Neuronal stem cell (in vitro differentiated cells): ENCODE results near the gene IL1A.
A peak's percentile ranks its signal among the peaks of the same experiment; 100 is the strongest.

Source experiments
- DNase-seq: peaks from one replicate; pipeline ENCODE4 v3.0.0-alpha.2; 2013; ENCODE audit warnings: low spot score
- H2AFZ ChIP-seq: one replicate; pipeline ENCODE4 v1.6.1; 2013; ENCODE audit warnings: mild to moderate bottlenecking, low read length, inconsistent platforms
- H2AK5ac ChIP-seq: 2 replicates; pipeline ENCODE4 v1.6.1; 2013; ENCODE audit warnings: low read depth, mild to moderate bottlenecking, inconsistent platforms, low read length, moderate library complexity, mixed read lengths
- H2BK120ac ChIP-seq: 2 replicates; pipeline ENCODE4 v1.6.1; 2013; ENCODE audit warnings: low read depth, mild to moderate bottlenecking, inconsistent platforms, low read length, moderate library complexity, mixed read lengths
- H2BK12ac ChIP-seq: one replicate; pipeline ENCODE4 v1.6.1; 2013; ENCODE audit warnings: low read length, inconsistent platforms
- H2BK15ac ChIP-seq: 2 replicates; pipeline ENCODE4 v1.6.1; 2013; ENCODE audit warnings: mild to moderate bottlenecking, low read length, inconsistent platforms, mixed read lengths
- H2BK5ac ChIP-seq: one replicate; pipeline ENCODE4 v1.6.1; 2013; ENCODE audit warnings: inconsistent platforms, mild to moderate bottlenecking, low read length, moderate library complexity
- H3K14ac ChIP-seq: one replicate; pipeline ENCODE4 v1.6.1; 2013; ENCODE audit warnings: low read length, inconsistent platforms
- H3K18ac ChIP-seq: 2 replicates; pipeline ENCODE4 v1.6.1; 2013; ENCODE audit warnings: low read length, inconsistent platforms
- H3K23ac ChIP-seq: 2 replicates; pipeline ENCODE4 v1.6.1; 2013; ENCODE audit warnings: low read depth, mild to moderate bottlenecking, mixed read lengths, low read length, inconsistent platforms; ENCODE audit not compliant: poor library complexity
- H3K27ac ChIP-seq: replicated peaks from 3 replicates; pipeline ENCODE4 v1.5.1; 2013; ENCODE audit warnings: low read length, inconsistent platforms
- H3K27me3 ChIP-seq, 3 experiments: 2 replicates each; pipeline ENCODE4 v1.6.1; 2013; ENCODE audit warnings: low read length in 3 of 3, mild to moderate bottlenecking in 2 of 3, inconsistent platforms in 1 of 3, low read depth in 1 of 3, mixed read lengths in 1 of 3, moderate library complexity in 1 of 3; ENCODE audit not compliant: control insufficient read depth in 3 of 3, insufficient read depth in 3 of 3
- H3K36me3 ChIP-seq, 2 donors: replicated peaks in 1 of 2; 2 replicates each; pipeline ENCODE4 v1.6.1; 2013; ENCODE audit warnings: low read length in 2 of 2; ENCODE audit not compliant: control insufficient read depth in 2 of 2, insufficient read depth in 2 of 2
- H3K4ac ChIP-seq: 2 replicates; pipeline ENCODE4 v1.6.1; 2013; ENCODE audit warnings: inconsistent platforms, mild to moderate bottlenecking, low read length, moderate library complexity
- H3K4me1 ChIP-seq, 2 donors: 1 replicate in 1 of 2; 2 replicates in 1 of 2; pipeline ENCODE4 v1.6.1; 2013; ENCODE audit warnings: low read length in 2 of 2, low read depth in 1 of 2; ENCODE audit not compliant: control insufficient read depth in 2 of 2, insufficient read depth in 1 of 2
- H3K4me2 ChIP-seq: one replicate; pipeline ENCODE4 v1.6.1; 2013; ENCODE audit warnings: mild to moderate bottlenecking, low read length, inconsistent platforms; ENCODE audit not compliant: insufficient read depth, poor library complexity, severe bottlenecking
- H3K4me3 ChIP-seq, 2 donors: 2 replicates each; pipeline ENCODE4 v1.5.1; 2013; ENCODE audit warnings: low read length in 2 of 2, mild to moderate bottlenecking in 2 of 2, inconsistent platforms in 1 of 2, moderate library complexity in 1 of 2
- H3K79me1 ChIP-seq: one replicate; pipeline ENCODE4 v1.6.1; 2013; ENCODE audit warnings: low read depth, mild to moderate bottlenecking, inconsistent platforms, low read length, moderate library complexity
- H3K9ac ChIP-seq: one replicate; pipeline ENCODE4 v1.6.1; 2013; ENCODE audit warnings: mild to moderate bottlenecking, low read depth, low read length, inconsistent platforms; ENCODE audit not compliant: poor library complexity
- H3K9me3 ChIP-seq, 2 donors: replicated peaks in 1 of 2; 2 replicates each; pipeline versions ENCODE3 to v1.6.1; 2013; ENCODE audit warnings: low read length in 2 of 2, mild to moderate bottlenecking in 2 of 2, inconsistent platforms in 1 of 2, low read depth in 1 of 2, mixed read lengths in 1 of 2, moderate library complexity in 1 of 2; ENCODE audit not compliant: control insufficient read depth in 2 of 2, insufficient read depth in 1 of 2
- H4K8ac ChIP-seq: one replicate; pipeline ENCODE4 v1.6.1; 2013; ENCODE audit warnings: low read depth, mild to moderate bottlenecking, inconsistent platforms, low read length, moderate library complexity
- H4K91ac ChIP-seq: one replicate; pipeline ENCODE4 v1.6.1; 2013; ENCODE audit warnings: low read length, low read depth, mild to moderate bottlenecking, inconsistent platforms; ENCODE audit not compliant: poor library complexity
- WGBS, 2 donors: extraction: QIAGEN DNeasy Blood & Tissue Kit; methylation state at CpG; one replicate each; pipeline ENCODE4 v1.1.7; 2013; ENCODE audit warnings: missing lambda C conversion rate in 2 of 2, mixed read lengths in 1 of 2; ENCODE audit not compliant: insufficient read length in 2 of 2, insufficient replicate concordance in 1 of 2; ENCODE audit errors: extremely low coverage in 2 of 2; 5-methylcytosine and 5-hydroxymethylcytosine counted together

Gene IL1A

GRCh38 chr2:112751451-112752197 lies 32.7 kb downstream of the IL1A start:
- Histone ChIP-seq H3K23ac (no peak overlapping the region), H3K18ac (no peak overlapping the region), H3K27me3 (no peaks in the 10 kb centered on the region), H3K4me2 (no peak overlapping the region), H2BK12ac (no peak overlapping the region), H4K91ac (no peak overlapping the region), H3K79me1 (peaks cover 4% of the 10 kb centered on the region), H3K9ac (no peak overlapping the region), H4K8ac (no peak overlapping the region), H3K14ac (no peak overlapping the region), H2BK5ac (no peak overlapping the region), H3K4me3 (no peak overlapping the region), H3K36me3 (peaks cover 29 to 96% of the 10 kb centered on the region in 2 donors), H3K4ac (no peak overlapping the region), H2AK5ac (no peak overlapping the region), H2BK15ac (no peak overlapping the region), H2BK120ac (no peak overlapping the region), H3K27ac (no peak overlapping the region), H3K9me3 (no peaks in the 10 kb centered on the region), H2AFZ (no peak overlapping the region), H3K4me1 (no peaks in the 10 kb centered on the region)
- DNase-seq, result no peak

- Histone ChIP-seq H3K79me1 (peaks cover 4% of the 10 kb centered on the region), H2BK120ac (no peak overlapping the region), H2AFZ (no peak overlapping the region), H3K23ac (no peak overlapping the region), H4K8ac (no peak overlapping the region), H3K18ac (no peak overlapping the region), H3K9ac (no peak overlapping the region), H3K14ac (no peak overlapping the region), H2BK5ac (no peak overlapping the region), H3K27ac (no peak overlapping the region), H2BK12ac (no peak overlapping the region), H3K4me3 (no peak overlapping the region), H3K4me2 (no peak overlapping the region), H3K4ac (no peak overlapping the region), H3K36me3 (peaks cover 24 to 96% of the 10 kb centered on the region in 2 donors), H4K91ac (no peak overlapping the region), H3K9me3 (no peaks in the 10 kb centered on the region), H3K4me1 (no peaks in the 10 kb centered on the region), H2BK15ac (no peak overlapping the region), H3K27me3 (no peaks in the 10 kb centered on the region), H2AK5ac (no peak overlapping the region)
- DNase-seq, result no peak
These were observed 33.8 kb downstream of the IL1A start for GRCh38 chr2:112750560-112750843.

GRCh38 chr2:112749755-112750559 lies 34.3 kb downstream of the IL1A start:
- Histone ChIP-seq H3K18ac (no peak overlapping the region), H3K4me2 (no peak overlapping the region), H3K79me1 (peaks cover 4% of the 10 kb centered on the region), H3K27ac (no peak overlapping the region), H3K4me3 (peak overlapping the region in 1 of 2 donors; percentile 7), H2BK120ac (no peak overlapping the region), H3K4me1 (no peaks in the 10 kb centered on the region), H3K27me3 (no peaks in the 10 kb centered on the region), H2AK5ac (no peak overlapping the region), H4K91ac (no peak overlapping the region), H4K8ac (no peak overlapping the region), H3K9me3 (no peaks in the 10 kb centered on the region), H3K36me3 (peaks cover 21 to 95% of the 10 kb centered on the region in 2 donors), H2BK15ac (no peak overlapping the region), H3K14ac (no peak overlapping the region), H2BK12ac (no peak overlapping the region), H3K23ac (no peak overlapping the region), H3K4ac (no peak overlapping the region), H2BK5ac (no peak overlapping the region), H3K9ac (no peak overlapping the region), H2AFZ (peak overlapping the region; percentile 24)
- WGBS, 2 donors, result no CpG with 5 or more reads among the region's 9 CpGs
- peak; percentile 46 for DNase-seq

- Histone ChIP-seq H2BK5ac (no peak overlapping the region), H2BK12ac (no peak overlapping the region), H3K4me3 (no peak overlapping the region), H3K4me2 (no peak overlapping the region), H3K9me3 (no peaks in the 10 kb centered on the region), H3K14ac (no peak overlapping the region), H2AK5ac (no peak overlapping the region), H3K4ac (no peak overlapping the region), H3K36me3 (peaks cover 22 to 90% of the 10 kb centered on the region in 2 donors), H4K8ac (no peak overlapping the region), H2BK15ac (no peak overlapping the region), H3K27ac (no peak overlapping the region), H2AFZ (no peak overlapping the region), H3K27me3 (no peaks in the 10 kb centered on the region), H4K91ac (no peak overlapping the region), H2BK120ac (no peak overlapping the region), H3K79me1 (no peaks in the 10 kb centered on the region), H3K9ac (no peak overlapping the region), H3K18ac (no peak overlapping the region), H3K4me1 (no peaks in the 10 kb centered on the region), H3K23ac (no peak overlapping the region)
- no CpG with 5 or more reads among the region's 7 CpGs for WGBS, 2 donors
- DNase-seq, result no peak
These were observed 43.8 kb downstream of the IL1A start for GRCh38 chr2:112740527-112740926.
